ENCODE data around the gene SLC39A11. TPM values are rescaled to one million over a fixed set of nuclear protein-coding genes. Genes with fewer than 3 reads are reported as not detected.

Gene SLC39A11
- polyA plus RNA-seq, 1 donor from 2014 or later: 8.0 TPM

- H2AFZ ChIP-seq (ENCODE audit: low read depth, low read length): no peak overlapping the region
Observed at GRCh38 chr17:72631949-72632684, 460.4 kb downstream of the SLC39A11 start.

GRCh38 chr17:72631568-72631948 lies 460.9 kb downstream of the SLC39A11 start:
- no peaks in the 10 kb centered on the region for H3K79me2 ChIP-seq (replicated peaks; ENCODE audit: insufficient read depth, low read length)
- no peaks in the 10 kb centered on the region for H3K27me3 ChIP-seq (ENCODE audit: insufficient read depth, low read depth, low read length)
- no peak overlapping the region for H3K9ac ChIP-seq (ENCODE audit: low read length)
- no peaks in the 10 kb centered on the region for H3K36me3 ChIP-seq (ENCODE audit: insufficient read depth, low read length)
- H3K4me3 ChIP-seq (ENCODE audit: low read length): no peak overlapping the region
- no peak overlapping the region for H2AFZ ChIP-seq (ENCODE audit: low read depth, low read length)
- H3K27ac ChIP-seq (ENCODE audit: low read length): no peak overlapping the region
- H3K9me3 ChIP-seq (ENCODE audit: low read length): no peaks in the 10 kb centered on the region
- H3K4me2 ChIP-seq (ENCODE audit: low read length): no peak overlapping the region
- no peaks in the 10 kb centered on the region for H4K20me1 ChIP-seq (ENCODE audit: insufficient read depth)
- no peaks in the 10 kb centered on the region for H3K9me2 ChIP-seq (ENCODE audit: insufficient read depth, low read length)
- H3F3A ChIP-seq (ENCODE audit: insufficient read depth, low read length, poor library complexity, severe bottlenecking): no peaks in the 10 kb centered on the region
- TF ChIP-seq MXI1 (conservative IDR thresholded peaks at IDR 0.05; ENCODE audit: poor library complexity, severe bottlenecking) (no peak), EZH2 (IDR thresholded peaks at IDR 0.05; ENCODE audit: borderline replicate concordance, insufficient read depth, low read length, poor library complexity, severe bottlenecking) (no peak), POLR2AphosphoS5 (IDR thresholded peaks at IDR 0.05) (no peak), CTCF (IDR thresholded peaks at IDR 0.05; ENCODE audit: poor library complexity, severe bottlenecking) (no peak), REST (IDR thresholded peaks at IDR 0.05; ENCODE audit: borderline replicate concordance) (no peak), TAF1 (IDR thresholded peaks at IDR 0.05; ENCODE audit: low read depth) (no peak)

More at GRCh38 chr17:72631949-72632684, 460.4 kb downstream of the SLC39A11 start:
- Histone ChIP-seq H3K4me3 (ENCODE audit: low read length) (no peak overlapping the region), H3K9ac (ENCODE audit: low read length) (no peak overlapping the region), H3F3A (ENCODE audit: insufficient read depth, low read length, poor library complexity, severe bottlenecking) (no peaks in the 10 kb centered on the region), H3K36me3 (ENCODE audit: insufficient read depth, low read length) (no peaks in the 10 kb centered on the region), H3K4me2 (ENCODE audit: low read length) (no peak overlapping the region), H4K20me1 (ENCODE audit: insufficient read depth) (no peaks in the 10 kb centered on the region), H3K79me2 (replicated peaks; ENCODE audit: insufficient read depth, low read length) (no peaks in the 10 kb centered on the region), H3K27me3 (ENCODE audit: insufficient read depth, low read depth, low read length) (no peaks in the 10 kb centered on the region), H3K27ac (ENCODE audit: low read length) (no peak overlapping the region), H3K9me3 (ENCODE audit: low read length) (no peaks in the 10 kb centered on the region), H3K9me2 (ENCODE audit: insufficient read depth, low read length) (no peaks in the 10 kb centered on the region)
- TF ChIP-seq EP300 (conservative IDR thresholded peaks at IDR 0.05; ENCODE audit: poor library complexity, severe bottlenecking) (no peak), POLR2AphosphoS5 (IDR thresholded peaks at IDR 0.05) (no peak), EZH2 (IDR thresholded peaks at IDR 0.05; ENCODE audit: borderline replicate concordance, insufficient read depth, low read length, poor library complexity, severe bottlenecking) (no peak), CTCF (IDR thresholded peaks at IDR 0.05; ENCODE audit: poor library complexity, severe bottlenecking) (no peak), TAF1 (IDR thresholded peaks at IDR 0.05; ENCODE audit: low read depth) (no peak), MXI1 (conservative IDR thresholded peaks at IDR 0.05; ENCODE audit: poor library complexity, severe bottlenecking) (no peak), SMC3 (conservative IDR thresholded peaks at IDR 0.05; ENCODE audit: poor library complexity) (no peak), REST (IDR thresholded peaks at IDR 0.05; ENCODE audit: borderline replicate concordance) (no peak)
